Trophoblast cell (in vitro differentiated cells and primary cell): Measurements from ENCODE around the gene C15orf40.

Experiments used
- DNase-seq, 2 donors: peaks; one replicate each; pipeline ENCODE4 v3.0.0-alpha.2; 2016
- H2AFZ ChIP-seq: 2 replicates; pipeline ENCODE4 v1.6.1; 2013; ENCODE audit warnings: low read length, moderate library complexity, mild to moderate bottlenecking; ENCODE audit not compliant: insufficient read depth, poor library complexity
- H2AK5ac ChIP-seq: 2 replicates; pipeline ENCODE4 v1.6.1; 2013; ENCODE audit warnings: mild to moderate bottlenecking, low read length
- H2BK120ac ChIP-seq: 2 replicates; pipeline ENCODE4 v1.6.1; 2013; ENCODE audit warnings: low read length, mild to moderate bottlenecking, moderate library complexity; ENCODE audit not compliant: insufficient read depth, poor library complexity
- H2BK12ac ChIP-seq: 2 replicates; pipeline ENCODE4 v1.6.1; 2013; ENCODE audit warnings: mild to moderate bottlenecking, low read length, moderate library complexity
- H2BK5ac ChIP-seq: 2 replicates; pipeline ENCODE4 v1.6.1; 2013; ENCODE audit warnings: low read length, low read depth, moderate library complexity, mild to moderate bottlenecking; ENCODE audit not compliant: poor library complexity
- H3K14ac ChIP-seq: 2 replicates; pipeline ENCODE4 v1.6.1; 2013; ENCODE audit warnings: mild to moderate bottlenecking, low read length
- H3K18ac ChIP-seq: 2 replicates; pipeline ENCODE4 v1.6.1; 2013; ENCODE audit warnings: mild to moderate bottlenecking, low read length
- H3K23ac ChIP-seq: 2 replicates; pipeline ENCODE4 v1.6.1; 2013; ENCODE audit warnings: low read length
- H3K27ac ChIP-seq: 2 replicates; pipeline ENCODE4 v1.5.1; 2013; ENCODE audit warnings: low read depth, mild to moderate bottlenecking, inconsistent platforms, low read length, moderate library complexity
- H3K27me3 ChIP-seq: 2 replicates; pipeline ENCODE4 v1.6.1; 2013; ENCODE audit warnings: inconsistent platforms, mild to moderate bottlenecking, low read length, moderate library complexity; ENCODE audit not compliant: insufficient read depth
- H3K36me3 ChIP-seq, 2 experiments: 1 replicate in 1 of 2; 2 replicates in 1 of 2; pipeline ENCODE4 v1.6.1; 2013; ENCODE audit warnings: low read length in 2 of 2, mild to moderate bottlenecking in 2 of 2, moderate library complexity in 1 of 2; ENCODE audit not compliant: insufficient read depth in 2 of 2, control insufficient read depth in 1 of 2
- H3K4ac ChIP-seq: 2 replicates; pipeline ENCODE4 v1.6.1; 2013; ENCODE audit warnings: low read depth, mild to moderate bottlenecking, low read length, moderate library complexity
- H3K4me1 ChIP-seq, 2 experiments: 1 replicate in 1 of 2; 2 replicates in 1 of 2; pipeline ENCODE4 v1.6.1; 2013; ENCODE audit warnings: low read length in 2 of 2, mild to moderate bottlenecking in 2 of 2, moderate library complexity in 1 of 2; ENCODE audit not compliant: insufficient read depth in 2 of 2, control insufficient read depth in 1 of 2
- H3K4me2 ChIP-seq: 2 replicates; pipeline ENCODE4 v1.6.1; 2013; ENCODE audit warnings: inconsistent platforms, mild to moderate bottlenecking, low read length, moderate library complexity
- H3K4me3 ChIP-seq: 2 replicates; pipeline ENCODE4 v1.5.1; 2013; ENCODE audit warnings: mild to moderate bottlenecking, low read depth, low read length, inconsistent platforms
- H3K79me1 ChIP-seq: one replicate; pipeline ENCODE4 v1.6.1; 2013; ENCODE audit warnings: low read length
- H3K79me2 ChIP-seq: 2 replicates; pipeline ENCODE4 v1.6.1; 2013; ENCODE audit warnings: low read length, mild to moderate bottlenecking; ENCODE audit not compliant: control insufficient read depth, insufficient read depth, poor library complexity
- H3K9ac ChIP-seq: 2 replicates; pipeline ENCODE4 v1.6.1; 2013; ENCODE audit warnings: mild to moderate bottlenecking, low read length
- H3K9me3 ChIP-seq: 2 replicates; pipeline ENCODE4 v1.6.1; 2013; ENCODE audit warnings: low read depth, mild to moderate bottlenecking, control low read depth, inconsistent platforms, low read length; ENCODE audit not compliant: insufficient read depth
- H4K12ac ChIP-seq: 2 replicates; pipeline ENCODE4 v1.6.1; 2013; ENCODE audit warnings: low read depth, mild to moderate bottlenecking, low read length, moderate library complexity
- H4K8ac ChIP-seq: 2 replicates; pipeline ENCODE4 v1.6.1; 2013; ENCODE audit warnings: low read depth, mild to moderate bottlenecking, low read length, moderate library complexity
- H4K91ac ChIP-seq: one replicate; pipeline ENCODE4 v1.6.1; 2013; ENCODE audit warnings: low read depth, mild to moderate bottlenecking, low read length, moderate library complexity
- WGBS: extraction: QIAGEN DNeasy Blood & Tissue Kit; methylation state at CpG from one replicate; pipeline ENCODE4 v1.1.7; 2013; ENCODE audit warnings: missing lambda C conversion rate; ENCODE audit not compliant: insufficient read length, insufficient coverage; ENCODE audit errors: extremely low coverage; 5-methylcytosine and 5-hydroxymethylcytosine counted together

The C15orf40 gene

GRCh38 chr15:82944821-82945220 is 66.6 kb downstream of the C15orf40 start:
- H3K27ac ChIP-seq = no peak overlapping the region
- no peak overlapping the region for H2BK5ac ChIP-seq
- H3K79me2 ChIP-seq = no peaks in the 10 kb centered on the region
- no peak overlapping the region for H3K4ac ChIP-seq
- H3K23ac ChIP-seq = no peak overlapping the region
- H4K91ac ChIP-seq = no peak overlapping the region
- no peak overlapping the region for H3K9ac ChIP-seq
- H3K9me3 ChIP-seq = peaks cover 4% of the 10 kb centered on the region
- no peaks in the 10 kb centered on the region for H3K36me3 ChIP-seq
- H3K14ac ChIP-seq = no peak overlapping the region
- no peak overlapping the region for H3K4me2 ChIP-seq
- H3K4me3 ChIP-seq = no peak overlapping the region
- DNase-seq = peak in 1 of 2 donors; percentile 7
- no peak overlapping the region for H2AFZ ChIP-seq
- no peak overlapping the region for H2BK12ac ChIP-seq
- H4K8ac ChIP-seq = no peak overlapping the region
- no peak overlapping the region for H4K12ac ChIP-seq
- no peak overlapping the region for H2BK120ac ChIP-seq
- no peaks in the 10 kb centered on the region for H3K79me1 ChIP-seq
- peaks cover 2% of the 10 kb centered on the region for H3K27me3 ChIP-seq
- peaks cover 0 to 4% of the 10 kb centered on the region in 2 experiments for H3K4me1 ChIP-seq
- H2AK5ac ChIP-seq = no peak overlapping the region
- H3K18ac ChIP-seq = no peak overlapping the region
- WGBS = no CpG with 5 or more reads among the region's 5 CpGs

- no peak overlapping the region for H4K12ac ChIP-seq
- H3K14ac ChIP-seq = no peak overlapping the region
- no peak overlapping the region for H3K23ac ChIP-seq
- H3K9me3 ChIP-seq = peaks cover 4% of the 10 kb centered on the region
- no peak overlapping the region for H3K4me3 ChIP-seq
- no peak overlapping the region for H2AK5ac ChIP-seq
- no peak overlapping the region for H2BK120ac ChIP-seq
- no peaks in the 10 kb centered on the region for H3K79me2 ChIP-seq
- no peak for DNase-seq
- no peak overlapping the region for H4K91ac ChIP-seq
- no peaks in the 10 kb centered on the region for H3K36me3 ChIP-seq
- no peak overlapping the region for H3K9ac ChIP-seq
- H3K4me1 ChIP-seq = peaks cover 0 to 4% of the 10 kb centered on the region in 2 experiments
- H3K27me3 ChIP-seq = no peaks in the 10 kb centered on the region
- no peak overlapping the region for H2BK5ac ChIP-seq
- no peak overlapping the region for H2AFZ ChIP-seq
- no peaks in the 10 kb centered on the region for H3K79me1 ChIP-seq
- H4K8ac ChIP-seq = no peak overlapping the region
- no peak overlapping the region for H2BK12ac ChIP-seq
- no peak overlapping the region for H3K27ac ChIP-seq
- H3K18ac ChIP-seq = no peak overlapping the region
- no peak overlapping the region for H3K4me2 ChIP-seq
- no CpG with 5 or more reads among the region's 5 CpGs for WGBS
- no peak overlapping the region for H3K4ac ChIP-seq
Observed at GRCh38 chr15:82944056-82944455, 67.4 kb downstream of the C15orf40 start.

GRCh38 chr15:82943176-82943575 is 68.3 kb downstream of the C15orf40 start:
- H3K79me2 ChIP-seq = no peaks in the 10 kb centered on the region
- no peak overlapping the region for H4K8ac ChIP-seq
- H2BK5ac ChIP-seq = no peak overlapping the region
- H3K14ac ChIP-seq = no peak overlapping the region
- no peak overlapping the region for H4K12ac ChIP-seq
- H2AFZ ChIP-seq = no peak overlapping the region
- H3K4me3 ChIP-seq = no peak overlapping the region
- H3K4me2 ChIP-seq = no peak overlapping the region
- no peak overlapping the region for H3K18ac ChIP-seq
- no peak overlapping the region for H4K91ac ChIP-seq
- H2BK12ac ChIP-seq = no peak overlapping the region
- H2BK120ac ChIP-seq = no peak overlapping the region
- DNase-seq = no peak
- no peaks in the 10 kb centered on the region for H3K27me3 ChIP-seq
- H3K79me1 ChIP-seq = no peaks in the 10 kb centered on the region
- H3K4me1 ChIP-seq = peaks cover 0 to 4% of the 10 kb centered on the region in 2 experiments
- no peak overlapping the region for H3K4ac ChIP-seq
- no CpG with 5 or more reads among the region's 3 CpGs for WGBS
- peaks cover 4% of the 10 kb centered on the region for H3K9me3 ChIP-seq
- no peak overlapping the region for H3K27ac ChIP-seq
- H2AK5ac ChIP-seq = no peak overlapping the region
- H3K9ac ChIP-seq = no peak overlapping the region
- no peak overlapping the region for H3K23ac ChIP-seq
- H3K36me3 ChIP-seq = no peaks in the 10 kb centered on the region

- no peak overlapping the region for H3K4me2 ChIP-seq
- H3K27me3 ChIP-seq = no peaks in the 10 kb centered on the region
- H2BK120ac ChIP-seq = no peak overlapping the region
- peaks cover 4% of the 10 kb centered on the region for H3K9me3 ChIP-seq
- H4K8ac ChIP-seq = no peak overlapping the region
- peaks cover 0 to 4% of the 10 kb centered on the region in 2 experiments for H3K4me1 ChIP-seq
- H4K12ac ChIP-seq = no peak overlapping the region
- H2BK12ac ChIP-seq = no peak overlapping the region
- no peak overlapping the region for H3K18ac ChIP-seq
- no peak overlapping the region for H4K91ac ChIP-seq
- H3K79me2 ChIP-seq = no peaks in the 10 kb centered on the region
- H2AFZ ChIP-seq = no peak overlapping the region
- no peak overlapping the region for H3K14ac ChIP-seq
- H2BK5ac ChIP-seq = no peak overlapping the region
- H3K4me3 ChIP-seq = no peak overlapping the region
- no peak overlapping the region for H3K9ac ChIP-seq
- H3K79me1 ChIP-seq = no peaks in the 10 kb centered on the region
- peak; percentile 87 to 94 for DNase-seq
- no peak overlapping the region for H3K4ac ChIP-seq
- H2AK5ac ChIP-seq = no peak overlapping the region
- whole genome bisulfite sequencing = no CpG with 5 or more reads among the region's 8 CpGs
- H3K23ac ChIP-seq = no peak overlapping the region
- no peak overlapping the region for H3K27ac ChIP-seq
- no peaks in the 10 kb centered on the region for H3K36me3 ChIP-seq
Observed at GRCh38 chr15:82942691-82943090, 68.7 kb downstream of the C15orf40 start.
